GM21360 (cell line): ENCODE measurements around the gene ENTHD1.
"Not testable (repeated sequence)": the region's sequence is repeated elsewhere in the genome, so short reads cannot be mapped to it uniquely, and the experiment has no call there.

Experiments
- ATAC-seq: cut with Tn5 transposase; IDR thresholded peaks from one replicate; pipeline ENCODE4 v1.9.1; 2021; ENCODE audit warnings: mild to moderate bottlenecking, moderate library complexity; ENCODE audit not compliant: unreplicated experiment

The ENTHD1 gene

GRCh38 chr22:39900306-39901227 lies 7.0 kb upstream of the ENTHD1 start, which contains the start of gene GRAP2:
Gene GRAP2, plus strand, starts transcription at chr22:39901084. Its CDS starts 46,023 bp downstream, at chr22:39947107.
- ATAC-seq, result peak; percentile 62

- peak; percentile 62 for ATAC-seq
These were observed 5.4 kb upstream of the ENTHD1 start for GRCh38 chr22:39898997-39899396.

- ATAC-seq, result no peak
These were observed 4.3 kb upstream of the ENTHD1 start for GRCh38 chr22:39897841-39898240.

GRCh38 chr22:39896313-39896996 lies 2.9 kb upstream of the ENTHD1 start:
- ATAC-seq, result no peak

- no peak for ATAC-seq
These were observed 2.1 kb upstream of the ENTHD1 start for GRCh38 chr22:39895682-39896081.

GRCh38 chr22:39894554-39895092 lies 1.1 kb upstream of the ENTHD1 start:
- no peak for ATAC-seq

- ATAC-seq, result not testable (repeated sequence)
These were observed 3.6 kb downstream of the ENTHD1 start for GRCh38 chr22:39889924-39890323.

- no peak for ATAC-seq
These were observed 10.5 kb downstream of the ENTHD1 start for GRCh38 chr22:39883057-39883456.

- ATAC-seq, result no peak
These were observed 12.8 kb downstream of the ENTHD1 start for GRCh38 chr22:39880722-39881121.

GRCh38 chr22:39877079-39877845 lies 16.3 kb downstream of the ENTHD1 start:
- no peak for ATAC-seq

- ATAC-seq, result not testable (repeated sequence)
These were observed 18.2 kb downstream of the ENTHD1 start for GRCh38 chr22:39875176-39875885.

- ATAC-seq, result no peak
These were observed 19.6 kb downstream of the ENTHD1 start for GRCh38 chr22:39873965-39874364.

GRCh38 chr22:39872548-39872947 lies 21.0 kb downstream of the ENTHD1 start:
- ATAC-seq, result no peak

- no peak for ATAC-seq
These were observed 22.4 kb downstream of the ENTHD1 start for GRCh38 chr22:39871008-39871798.

- not testable (repeated sequence) for ATAC-seq
These were observed 23.8 kb downstream of the ENTHD1 start for GRCh38 chr22:39869797-39870196.

- ATAC-seq, result no peak
These were observed 24.8 kb downstream of the ENTHD1 start for GRCh38 chr22:39868741-39869140.

GRCh38 chr22:39859903-39860588 lies 33.5 kb downstream of the ENTHD1 start:
- ATAC-seq, result no peak

GRCh38 chr22:39856588-39856987 lies 37.0 kb downstream of the ENTHD1 start:
- no peak for ATAC-seq

- no peak for ATAC-seq
These were observed 40.8 kb downstream of the ENTHD1 start for GRCh38 chr22:39852799-39853198.
